HG02938 (cell line): ENCODE results near the gene H19.

Experiments
- ATAC-seq: cut with Tn5 transposase; IDR thresholded peaks from one replicate; pipeline ENCODE4 v1.9.1; 2021; ENCODE audit warnings: mild to moderate bottlenecking, moderate library complexity; ENCODE audit not compliant: unreplicated experiment

Gene H19

GRCh38 chr11:1948389-1948788, 49.3 kb downstream of the H19 start:
- no peak for ATAC-seq

- no peak for ATAC-seq
Observed at GRCh38 chr11:1947592-1948237, 49.9 kb downstream of the H19 start.

GRCh38 chr11:1946812-1947484, 50.7 kb downstream of the H19 start, which contains the start of gene MRPL23:
Gene MRPL23, plus strand, starts transcription at chr11:1947332. Its CDS starts 31 bp downstream, at chr11:1947363.
- no peak for ATAC-seq
